ENCODE measurements around the gene FGGY.

The FGGY gene

GRCh38 chr1:59263111-59263510, 33.8 kb upstream of the FGGY start:
- no peak for TF ChIP-seq CTCF (conservative IDR thresholded peaks at IDR 0.05)
- no peak overlapping the region for H3K27ac ChIP-seq

DNA sequence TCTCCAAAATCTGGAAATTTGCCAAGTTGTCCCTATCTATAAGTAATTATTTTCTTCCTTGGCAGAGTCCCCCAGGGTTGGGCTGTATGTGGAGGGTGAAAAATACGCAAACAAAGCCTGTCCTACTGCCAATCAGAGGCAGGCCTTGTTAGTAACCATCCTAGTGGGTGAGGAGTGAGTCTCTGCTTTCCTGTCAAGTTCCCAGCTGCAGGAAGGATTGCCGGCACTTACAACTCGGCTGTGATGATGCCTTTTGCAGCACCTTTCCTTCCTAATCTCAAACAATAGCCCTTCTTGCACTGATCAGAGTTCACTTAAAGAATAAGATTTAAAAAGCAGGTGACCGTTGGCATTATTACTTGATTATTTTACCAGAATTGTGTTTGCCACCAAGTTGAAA, 31.3 kb upstream of the FGGY start:
- no peak for TF ChIP-seq CTCF (conservative IDR thresholded peaks at IDR 0.05)
- H3K27ac ChIP-seq: no peak overlapping the region

DNA sequence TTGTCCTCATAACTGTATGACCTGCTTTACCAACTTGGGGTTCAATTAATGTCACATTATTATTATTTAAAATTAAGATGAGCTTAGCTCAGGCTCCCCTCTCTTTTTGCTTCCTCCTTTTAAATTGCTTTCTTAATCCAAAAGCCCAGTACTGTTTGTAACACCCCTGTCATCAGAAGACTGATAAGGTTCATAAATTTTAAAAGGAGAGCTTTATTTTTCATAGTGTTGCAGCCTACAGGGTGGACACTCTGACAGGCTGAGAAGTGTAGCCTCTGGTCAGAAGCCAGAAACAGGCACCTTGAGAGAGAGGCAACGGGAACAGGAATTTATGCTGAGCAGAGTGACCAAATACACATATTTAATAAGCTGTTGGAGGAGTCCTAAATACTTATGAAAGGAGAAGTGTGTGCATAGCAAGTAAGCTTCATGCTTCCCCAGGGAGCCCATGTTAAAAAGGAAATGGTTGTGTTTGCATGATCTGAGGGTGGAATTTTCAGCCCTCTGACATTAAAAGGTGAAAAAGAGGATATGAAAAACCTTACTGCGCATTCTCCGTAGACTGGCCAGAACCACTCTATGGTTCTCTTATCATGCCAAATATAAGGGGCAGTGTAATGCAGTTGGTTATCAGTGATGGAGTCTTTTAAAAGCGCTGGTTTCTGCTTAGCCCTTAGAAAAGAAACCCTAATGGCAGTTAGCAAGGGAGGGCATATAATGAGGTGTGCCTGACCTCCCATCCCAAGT, 30.5 kb upstream of the FGGY start:
- TF ChIP-seq CTCF (conservative IDR thresholded peaks at IDR 0.05): no peak
- no peak overlapping the region for H3K27ac ChIP-seq

DNA sequence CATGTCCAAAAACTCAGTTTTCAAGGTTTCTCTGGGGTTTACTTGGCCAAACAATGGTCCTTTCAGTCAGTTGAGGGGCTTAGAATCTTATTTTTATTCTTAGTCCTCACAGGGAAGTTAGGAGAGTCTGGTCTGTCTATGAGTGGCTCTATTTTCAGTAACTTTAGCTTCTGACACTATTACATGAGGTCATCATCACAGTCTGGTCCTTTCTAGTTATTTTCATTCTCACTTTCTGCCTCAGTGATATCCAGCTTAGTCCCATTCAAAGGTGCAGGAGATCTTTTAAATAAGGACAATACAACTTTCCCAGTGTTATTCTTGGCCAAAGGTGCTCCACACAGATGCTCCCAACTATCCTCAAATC, 30.0 kb upstream of the FGGY start:
- H3K27ac ChIP-seq: no peak overlapping the region
- no peak for TF ChIP-seq CTCF (conservative IDR thresholded peaks at IDR 0.05)

DNA sequence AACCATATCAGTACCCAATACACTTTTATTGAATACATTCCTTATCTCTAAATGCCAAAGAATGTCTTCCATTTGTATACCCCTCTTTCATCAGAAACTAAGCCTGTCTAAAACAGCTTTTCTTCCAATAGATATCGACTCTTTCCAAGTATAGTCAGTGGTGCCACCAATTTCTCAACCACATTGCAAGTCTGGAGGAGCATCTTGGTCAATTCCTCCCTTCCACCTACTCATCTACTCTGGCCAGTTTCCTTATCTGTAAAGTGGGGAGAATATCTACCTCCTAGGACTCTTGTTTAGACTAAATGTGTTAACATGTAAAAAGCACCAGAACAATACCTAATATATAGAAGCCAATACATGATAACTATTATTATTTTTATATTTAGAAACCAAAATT, 28.5 kb upstream of the FGGY start:
- no peak overlapping the region for H3K27ac ChIP-seq
- TF ChIP-seq CTCF (conservative IDR thresholded peaks at IDR 0.05): no peak

GRCh38 chr1:59271561-59272260, 25.2 kb upstream of the FGGY start:
- H3K27ac ChIP-seq: no peak overlapping the region
- TF ChIP-seq CTCF (conservative IDR thresholded peaks at IDR 0.05): no peak

GRCh38 chr1:59272507-59272906, 24.4 kb upstream of the FGGY start:
- no peak for TF ChIP-seq CTCF (conservative IDR thresholded peaks at IDR 0.05)
- H3K27ac ChIP-seq: no peak overlapping the region

Data from VCaP (cell line).